GM15510 (cell line): ENCODE results near the gene F2.

Source experiments
- POLR2A ChIP-seq: IDR thresholded peaks from 3 replicates; pipeline ENCODE4 v1.6.1; 2011; ENCODE audit warnings: borderline replicate concordance; ENCODE audit not compliant: insufficient read length; ENCODE audit errors: extremely low read depth

F2 gene

GRCh38 chr11:46719048-46719542 is at the start of gene F2:
TSS of gene F2 (plus strand) at chr11:46719213. CDS start at chr11:46719236, 23 bp downstream.
- TF ChIP-seq POLR2A: no peak

- no peak for TF ChIP-seq POLR2A
These were observed 49.3 kb upstream of the F2 start for GRCh38 chr11:46669711-46670139.

GRCh38 chr11:46671958-46672315 is 47.1 kb upstream of the F2 start:
- no peak for TF ChIP-seq POLR2A

- TF ChIP-seq POLR2A: no peak
These were observed 46.6 kb upstream of the F2 start for GRCh38 chr11:46672381-46672839.

GRCh38 chr11:46673713-46674462 is 45.1 kb upstream of the F2 start:
- TF ChIP-seq POLR2A: no peak

GRCh38 chr11:46674463-46675287 is 44.3 kb upstream of the F2 start:
- no peak for TF ChIP-seq POLR2A

GRCh38 chr11:46675288-46675851 is 43.6 kb upstream of the F2 start:
- no peak for TF ChIP-seq POLR2A

- no peak for TF ChIP-seq POLR2A
These were observed 43.1 kb upstream of the F2 start for GRCh38 chr11:46675949-46676348.

GRCh38 chr11:46676436-46677158 is 42.4 kb upstream of the F2 start:
- TF ChIP-seq POLR2A: no peak

GRCh38 chr11:46677169-46677568 is 41.8 kb upstream of the F2 start:
- TF ChIP-seq POLR2A: no peak

GRCh38 chr11:46677991-46678740 is 40.8 kb upstream of the F2 start:
- TF ChIP-seq POLR2A: no peak

GRCh38 chr11:46678741-46679130 is 40.3 kb upstream of the F2 start:
- TF ChIP-seq POLR2A: no peak

- TF ChIP-seq POLR2A: no peak
These were observed 39.5 kb upstream of the F2 start for GRCh38 chr11:46679241-46680163.
